Muscle of leg (tissue), 11 donors: ENCODE data around the gene WRAP73. TPM values are rescaled to one million over a fixed set of nuclear protein-coding genes. Genes with fewer than 3 reads are reported as not detected.

ENCODE experiments used
- DNase-seq: peaks from one replicate; pipeline ENCODE4 v3.0.0; 2013
- H3K27ac ChIP-seq: one replicate; pipeline ENCODE4 v1.5.1; 2013; ENCODE audit warnings: mild to moderate bottlenecking, low read length, control low read depth
- H3K27me3 ChIP-seq: one replicate; pipeline ENCODE4 v1.6.1; 2013; ENCODE audit warnings: low read length; ENCODE audit not compliant: control insufficient read depth, insufficient read depth
- H3K36me3 ChIP-seq: one replicate; pipeline ENCODE4 v1.6.1; 2013; ENCODE audit warnings: low read length; ENCODE audit not compliant: control insufficient read depth, insufficient read depth
- H3K4me1 ChIP-seq: one replicate; pipeline ENCODE4 v1.6.1; 2013; ENCODE audit warnings: low read length; ENCODE audit not compliant: control insufficient read depth, insufficient read depth
- H3K4me3 ChIP-seq: one replicate; pipeline ENCODE4 v1.5.1; 2013; ENCODE audit warnings: low read length, control low read depth
- H3K9me3 ChIP-seq: replicated peaks from 2 replicates; pipeline ENCODE4 v1.6.1; 2013; ENCODE audit warnings: low read depth, low read length; ENCODE audit not compliant: control insufficient read depth
- WGBS: methylation state at CpG from one replicate; pipeline ENCODE4 v1.1.5; 2013; ENCODE audit warnings: missing lambda C conversion rate; ENCODE audit not compliant: insufficient coverage; 5-methylcytosine and 5-hydroxymethylcytosine counted together
- polyA plus RNA-seq, 8 donors: library from polyadenylated mRNA; unstranded; fragments of 120-200 nt; gene quantifications; one replicate each; pipeline versions ENCODE4 v1.2.1 to v1.2.3, GENCODE V29; 2013; ENCODE audit warnings: inconsistent platforms in 1 of 8, low replicate concordance in 1 of 8; ENCODE audit not compliant: insufficient read length in 8 of 8, insufficient read depth in 1 of 8
- total RNA-seq: library from RNA; stranded (reverse); fragments of 120-200 nt; gene quantifications from one replicate; pipeline ENCODE4 v1.2.4, GENCODE V29; 2013

Gene WRAP73
- total and polyA plus RNA-seq, 9 donors = 8.5 to 13.4 (median 11.6) TPM

- Histone ChIP-seq H3K27ac (no peak overlapping the region), H3K27me3 (peaks cover 11% of the 10 kb centered on the region), H3K4me1 (peaks cover 20% of the 10 kb centered on the region), H3K36me3 (no peaks in the 10 kb centered on the region), H3K9me3 (no peaks in the 10 kb centered on the region), H3K4me3 (no peak overlapping the region)
- DNase-seq = no peak
- WGBS = 60% methylated on average over 12 of the region's 13 CpGs
Observed at GRCh38 chr1:3692598-3692997, 42.7 kb upstream of the WRAP73 start.

GRCh38 chr1:3691421-3692204, 41.7 kb upstream of the WRAP73 start:
- peaks cover 9% of the 10 kb centered on the region for H3K27me3 ChIP-seq
- no peak overlapping the region for H3K4me3 ChIP-seq
- H3K4me1 ChIP-seq = peaks cover 17% of the 10 kb centered on the region
- no peaks in the 10 kb centered on the region for H3K36me3 ChIP-seq
- 80% methylated on average over 21 of the region's 24 CpGs for WGBS
- H3K9me3 ChIP-seq = no peaks in the 10 kb centered on the region
- H3K27ac ChIP-seq = no peak overlapping the region
- DNase-seq = no peak

- Histone ChIP-seq H3K36me3 (no peaks in the 10 kb centered on the region), H3K4me3 (no peak overlapping the region), H3K27me3 (peaks cover 2% of the 10 kb centered on the region), H3K4me1 (peaks cover 8% of the 10 kb centered on the region), H3K9me3 (no peaks in the 10 kb centered on the region), H3K27ac (no peak overlapping the region)
- WGBS = 83% methylated on average over 44 of the region's 50 CpGs
- DNase-seq = no peak
Observed at GRCh38 chr1:3690282-3691065, 40.6 kb upstream of the WRAP73 start.

GRCh38 chr1:3689138-3689750, 39.3 kb upstream of the WRAP73 start:
- H3K36me3 ChIP-seq = no peaks in the 10 kb centered on the region
- DNase-seq = no peak
- H3K27ac ChIP-seq = no peak overlapping the region
- H3K4me3 ChIP-seq = no peak overlapping the region
- WGBS = 34% methylated on average over 9 of the region's 19 CpGs
- no peaks in the 10 kb centered on the region for H3K9me3 ChIP-seq
- peaks cover 4% of the 10 kb centered on the region for H3K27me3 ChIP-seq
- peaks cover 5% of the 10 kb centered on the region for H3K4me1 ChIP-seq

- Histone ChIP-seq H3K9me3 (no peaks in the 10 kb centered on the region), H3K27me3 (peaks cover 8% of the 10 kb centered on the region), H3K36me3 (no peaks in the 10 kb centered on the region), H3K4me3 (no peak overlapping the region), H3K4me1 (peaks cover 5% of the 10 kb centered on the region), H3K27ac (no peak overlapping the region)
- 32% methylated on average over 25 of the region's 29 CpGs for WGBS
- DNase-seq = no peak
Observed at GRCh38 chr1:3688356-3689137, 38.6 kb upstream of the WRAP73 start.

GRCh38 chr1:3687504-3687903, 37.6 kb upstream of the WRAP73 start:
- no peak overlapping the region for H3K27ac ChIP-seq
- no peak overlapping the region for H3K4me3 ChIP-seq
- peaks cover 2% of the 10 kb centered on the region for H3K4me1 ChIP-seq
- no peak for DNase-seq
- 65% methylated on average over 3 of the region's 12 CpGs for WGBS
- no peaks in the 10 kb centered on the region for H3K9me3 ChIP-seq
- H3K27me3 ChIP-seq = peaks cover 12% of the 10 kb centered on the region
- H3K36me3 ChIP-seq = no peaks in the 10 kb centered on the region

- Histone ChIP-seq H3K4me1 (no peaks in the 10 kb centered on the region), H3K27me3 (peaks cover 12% of the 10 kb centered on the region), H3K4me3 (no peak overlapping the region), H3K27ac (no peak overlapping the region), H3K36me3 (no peaks in the 10 kb centered on the region), H3K9me3 (no peaks in the 10 kb centered on the region)
- DNase-seq = no peak
- 84% methylated on average over 19 of the region's 19 CpGs for WGBS
Observed at GRCh38 chr1:3685906-3686305, 36.0 kb upstream of the WRAP73 start.

- no peak overlapping the region for H3K27ac ChIP-seq
- WGBS = 73% methylated on average over 13 of the region's 14 CpGs
- peaks cover 12% of the 10 kb centered on the region for H3K27me3 ChIP-seq
- H3K4me3 ChIP-seq = no peak overlapping the region
- no peaks in the 10 kb centered on the region for H3K9me3 ChIP-seq
- DNase-seq = no peak
- no peaks in the 10 kb centered on the region for H3K4me1 ChIP-seq
- no peaks in the 10 kb centered on the region for H3K36me3 ChIP-seq
Observed at GRCh38 chr1:3685222-3685621, 35.3 kb upstream of the WRAP73 start.

- WGBS = 10% methylated on average over 12 of the region's 26 CpGs
- Histone ChIP-seq H3K36me3 (no peaks in the 10 kb centered on the region), H3K27me3 (peaks cover 10% of the 10 kb centered on the region), H3K27ac (no peak overlapping the region), H3K4me3 (no peak overlapping the region), H3K9me3 (no peaks in the 10 kb centered on the region), H3K4me1 (no peaks in the 10 kb centered on the region)
- no peak for DNase-seq
Observed at GRCh38 chr1:3683992-3684391, 34.1 kb upstream of the WRAP73 start.
